ENCODE results near the gene GID4.

The GID4 gene

DNA sequence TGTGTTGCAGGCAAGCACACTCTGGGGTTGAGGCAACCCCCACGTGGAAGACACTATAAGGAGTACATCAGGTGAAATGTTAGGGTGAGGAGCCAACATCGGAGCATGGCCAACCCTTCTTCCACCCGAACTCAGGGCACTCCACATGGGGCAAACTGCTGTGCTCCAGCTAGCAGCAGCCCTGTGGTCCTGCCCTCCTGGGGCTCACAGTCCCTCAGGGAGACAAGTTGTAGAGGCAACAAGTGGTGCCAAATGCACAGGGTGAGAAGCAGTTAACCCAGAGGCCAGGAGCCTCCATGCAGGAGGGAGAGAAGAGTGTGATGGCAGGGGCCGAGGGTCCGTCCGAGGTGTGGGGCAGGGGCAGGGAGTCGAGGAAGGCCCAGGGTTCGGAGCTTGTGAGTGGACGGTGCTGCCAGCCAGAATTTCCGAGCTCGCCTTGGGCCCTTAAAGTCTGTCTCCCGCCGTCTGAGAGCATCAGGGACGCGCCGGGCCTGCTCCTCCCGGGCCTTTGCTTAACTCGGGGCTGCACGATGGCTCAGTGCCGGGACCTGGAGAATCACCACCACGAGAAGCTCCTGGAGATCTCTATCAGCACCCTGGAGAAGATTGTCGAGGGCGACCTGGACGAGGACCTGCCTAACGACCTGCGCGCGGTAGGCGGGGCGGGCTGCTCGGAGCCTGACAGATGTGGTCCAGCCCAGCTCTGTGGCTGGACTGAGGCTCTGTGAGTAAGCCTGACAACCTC lies 32.5 kb upstream of the GID4 start:
- Mint-ChIP-seq H3K4me1 (peaks cover 6 to 11% of the 10 kb centered on the region in 2 donors), H3K27me3 (no peaks in the 10 kb centered on the region), H3K9me3 (no peaks in the 10 kb centered on the region), H3K36me3 (peaks cover 30 to 42% of the 10 kb centered on the region in 2 donors), H3K27ac (no peak overlapping the region), H3K4me3 (no peak overlapping the region)
- DNase-seq: no peak
- no peak for ATAC-seq (replicated peaks)

DNA sequence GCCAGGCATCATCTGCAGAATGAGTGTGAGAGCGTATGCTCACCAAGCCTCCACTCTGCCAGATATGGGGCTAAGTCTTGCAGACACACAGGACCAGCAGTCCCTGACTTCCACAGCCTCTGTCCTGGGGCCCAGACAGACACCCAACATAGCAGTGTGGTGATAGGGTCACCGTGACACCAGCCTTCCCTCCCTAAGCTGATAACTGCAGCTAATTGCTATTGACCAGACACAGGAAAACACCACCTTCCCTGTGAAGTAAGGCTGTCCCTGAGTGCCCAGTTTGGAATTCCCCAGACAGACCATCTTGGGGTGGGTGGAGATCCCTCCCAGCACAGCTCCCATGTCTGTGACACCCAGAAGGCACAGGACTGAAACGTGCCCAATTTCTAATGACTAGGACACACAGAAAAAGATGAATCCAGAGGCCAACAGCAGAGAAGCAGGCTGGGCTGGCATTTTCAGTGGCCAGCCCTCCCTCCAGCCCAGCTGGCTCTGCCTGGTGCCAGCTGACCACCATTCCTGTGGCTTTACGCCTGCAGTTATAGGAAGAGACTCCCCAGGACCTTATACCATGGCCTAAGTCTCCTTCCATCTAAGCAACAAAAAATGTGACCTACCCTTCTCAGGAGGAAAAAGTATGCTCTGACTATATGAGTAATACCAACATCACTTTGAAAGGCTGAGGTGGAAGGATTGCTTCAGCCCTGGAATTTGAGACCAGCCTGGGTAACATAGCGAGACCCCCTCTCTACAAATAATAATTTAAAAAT lies 30.5 kb upstream of the GID4 start:
- DNase-seq (no peak), ATAC-seq (replicated peaks) (no peak)
- H3K27me3 Mint-ChIP-seq: no peaks in the 10 kb centered on the region

DNA sequence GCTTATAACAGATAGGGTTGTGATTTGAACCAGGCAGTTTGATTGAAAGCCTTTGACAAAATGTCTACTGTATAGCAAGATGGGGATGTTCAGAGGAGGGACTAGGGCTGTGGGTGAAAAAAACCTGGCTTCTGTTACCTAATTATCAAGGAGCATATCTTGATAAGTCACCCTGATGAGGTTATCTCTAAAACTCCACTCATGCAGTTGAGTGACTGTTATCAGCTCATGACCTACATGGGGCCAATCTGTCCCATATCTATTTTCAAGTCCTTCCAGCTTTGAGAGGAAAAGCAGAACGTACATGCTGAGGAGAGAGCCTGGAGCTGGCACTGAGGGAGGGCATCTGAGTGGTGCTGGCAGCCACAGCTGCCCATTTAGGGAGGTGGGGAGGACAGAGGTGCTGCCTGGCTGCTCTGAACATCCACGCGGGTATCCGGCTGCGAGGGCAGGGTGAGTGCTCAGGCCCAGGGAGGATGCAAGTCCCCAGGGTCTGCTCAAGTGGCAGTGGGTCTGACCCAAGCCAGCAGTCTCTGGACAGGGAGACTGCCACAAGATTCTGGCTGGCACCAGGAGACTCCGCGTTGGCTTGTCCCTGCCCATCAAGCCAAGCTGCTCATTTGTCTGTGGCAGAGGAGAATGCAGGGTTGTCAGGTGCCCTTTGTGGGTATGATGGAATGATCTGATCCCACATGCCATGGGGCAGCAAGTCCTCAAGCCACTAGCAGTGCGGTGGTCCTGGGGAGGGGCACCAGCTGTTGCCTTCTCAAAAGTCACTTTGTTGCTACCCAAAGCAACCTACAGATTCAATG lies 29.4 kb upstream of the GID4 start:
- H3K4me1 Mint-ChIP-seq: peaks cover 0 to 4% of the 10 kb centered on the region in 2 donors
- ATAC-seq (replicated peaks) (no peak), DNase-seq (no peak)
- no peak overlapping the region for H3K27ac Mint-ChIP-seq
- H3K4me3 Mint-ChIP-seq: no peak overlapping the region
- H3K9me3 Mint-ChIP-seq: no peaks in the 10 kb centered on the region
- H3K36me3 Mint-ChIP-seq: peaks cover 39 to 65% of the 10 kb centered on the region in 2 donors
- no peaks in the 10 kb centered on the region for H3K27me3 Mint-ChIP-seq

More for the DNA sequence above, 30.5 kb upstream of the GID4 start:
- H3K4me1 Mint-ChIP-seq: peaks cover 0 to 7% of the 10 kb centered on the region in 2 donors
- H3K36me3 Mint-ChIP-seq: peaks cover 34 to 58% of the 10 kb centered on the region in 2 donors
- peak overlapping the region; percentile 85 for H3K27ac Mint-ChIP-seq
- no peak overlapping the region for H3K4me3 Mint-ChIP-seq
- H3K9me3 Mint-ChIP-seq: no peaks in the 10 kb centered on the region

DNA sequence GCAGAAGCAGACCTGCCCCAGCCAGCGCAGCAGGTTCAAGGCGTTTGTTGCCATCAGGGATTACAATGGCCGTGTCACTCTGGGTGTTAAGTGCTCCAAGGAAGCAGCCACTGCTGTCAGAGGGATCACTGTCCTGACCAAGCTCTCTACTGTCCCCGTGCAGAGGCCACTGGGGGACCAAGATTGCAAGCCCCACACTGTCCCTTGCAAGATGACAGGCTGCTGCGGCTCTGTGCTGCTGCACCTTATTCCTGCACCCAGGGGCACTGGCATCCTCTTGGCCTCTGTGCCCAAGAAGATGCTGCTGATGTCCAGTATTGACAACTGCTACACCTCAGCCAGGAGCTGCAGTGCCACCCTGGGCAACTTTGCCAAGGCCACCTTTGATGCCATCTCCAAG lies 27.9 kb upstream of the GID4 start:
- H3K4me1 Mint-ChIP-seq: no peaks in the 10 kb centered on the region
- peaks cover 48 to 64% of the 10 kb centered on the region in 2 donors for H3K36me3 Mint-ChIP-seq
- ATAC-seq (replicated peaks): no peak

DNA sequence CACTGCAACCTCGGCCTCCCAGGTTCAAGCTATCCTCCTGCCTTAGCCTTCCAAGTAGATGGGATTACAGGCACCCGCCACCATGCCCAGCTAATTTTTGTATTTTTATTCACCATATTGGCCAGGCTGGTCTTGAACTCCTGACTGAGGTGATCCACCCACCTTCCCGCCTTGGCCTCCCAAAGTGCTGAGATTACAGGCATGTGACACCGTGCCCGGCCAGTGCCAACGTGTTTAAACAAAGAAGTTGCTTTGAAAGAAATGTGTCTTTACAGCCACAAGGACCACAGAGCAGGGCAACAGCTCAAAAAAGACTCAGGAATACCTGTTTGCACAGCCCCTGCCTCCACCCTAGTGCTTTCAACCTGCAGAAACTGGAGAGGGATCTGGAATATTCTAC lies 25.2 kb upstream of the GID4 start:
- Mint-ChIP-seq H3K4me3 (no peak overlapping the region), H3K27me3 (no peaks in the 10 kb centered on the region), H3K36me3 (peaks cover 47 to 60% of the 10 kb centered on the region in 2 donors), H3K4me1 (peaks cover 2 to 6% of the 10 kb centered on the region in 2 donors), H3K9me3 (no peaks in the 10 kb centered on the region), H3K27ac (no peak overlapping the region)
- ATAC-seq (replicated peaks): no peak
- DNase-seq: no peak

More for the DNA sequence above, 27.9 kb upstream of the GID4 start:
- Mint-ChIP-seq H3K27me3 (no peaks in the 10 kb centered on the region), H3K9me3 (no peaks in the 10 kb centered on the region), H3K4me3 (no peak overlapping the region), H3K27ac (no peak overlapping the region)
- no peak for DNase-seq

DNA sequence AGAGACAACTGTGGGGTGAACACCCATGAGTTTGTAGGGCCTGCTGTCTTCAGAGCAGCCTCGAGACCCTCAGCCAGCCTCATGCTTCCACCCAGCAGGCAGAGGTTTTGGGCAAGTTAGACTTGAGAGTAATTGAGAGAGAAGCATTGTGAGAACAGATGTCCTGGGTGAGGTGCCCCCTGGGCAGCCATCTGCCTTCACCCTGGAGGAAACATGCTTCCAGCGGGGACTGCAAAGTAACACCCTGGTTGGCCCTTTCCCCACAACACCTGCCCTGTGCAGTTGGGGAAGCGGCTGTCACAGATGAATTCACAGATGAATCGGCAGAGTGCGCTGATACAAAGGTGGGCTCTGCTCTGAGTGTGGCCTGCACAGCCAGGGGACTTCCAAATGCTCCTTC lies 23.6 kb upstream of the GID4 start:
- H3K36me3 Mint-ChIP-seq: peaks cover 44 to 53% of the 10 kb centered on the region in 2 donors
- H3K27me3 Mint-ChIP-seq: no peaks in the 10 kb centered on the region
- ATAC-seq (replicated peaks) (no peak), DNase-seq (no peak)
- H3K9me3 Mint-ChIP-seq: no peaks in the 10 kb centered on the region
- no peak overlapping the region for H3K4me3 Mint-ChIP-seq
- H3K4me1 Mint-ChIP-seq: peaks cover 2 to 6% of the 10 kb centered on the region in 2 donors
- peak overlapping the region; percentile 33 for H3K27ac Mint-ChIP-seq

DNA sequence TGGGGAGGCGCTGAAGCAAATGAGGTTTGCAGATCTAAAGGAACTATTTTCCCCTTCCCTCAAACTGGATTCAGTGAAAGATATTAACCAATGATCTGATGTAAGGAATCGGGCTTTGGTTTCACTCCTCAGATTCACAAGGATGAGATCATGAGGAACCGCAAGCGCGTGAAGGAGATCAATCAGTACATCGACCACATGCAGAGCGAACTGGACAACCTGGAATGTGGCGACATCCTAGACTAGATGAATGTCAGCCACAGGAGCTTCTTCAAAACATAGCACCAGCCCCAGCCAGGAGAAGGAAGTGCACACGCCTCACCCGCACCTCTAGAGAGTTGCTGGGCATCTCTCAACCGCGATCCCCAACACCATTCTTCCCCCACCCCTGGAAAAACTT lies 22.8 kb upstream of the GID4 start:
- peaks cover 43 to 56% of the 10 kb centered on the region in 2 donors for H3K36me3 Mint-ChIP-seq
- DNase-seq (no peak), ATAC-seq (replicated peaks) (no peak)
- H3K27ac Mint-ChIP-seq: no peak overlapping the region
- no peaks in the 10 kb centered on the region for H3K27me3 Mint-ChIP-seq
- H3K9me3 Mint-ChIP-seq: no peaks in the 10 kb centered on the region
- H3K4me3 Mint-ChIP-seq: no peak overlapping the region
- peaks cover 2 to 6% of the 10 kb centered on the region in 2 donors for H3K4me1 Mint-ChIP-seq

DNA sequence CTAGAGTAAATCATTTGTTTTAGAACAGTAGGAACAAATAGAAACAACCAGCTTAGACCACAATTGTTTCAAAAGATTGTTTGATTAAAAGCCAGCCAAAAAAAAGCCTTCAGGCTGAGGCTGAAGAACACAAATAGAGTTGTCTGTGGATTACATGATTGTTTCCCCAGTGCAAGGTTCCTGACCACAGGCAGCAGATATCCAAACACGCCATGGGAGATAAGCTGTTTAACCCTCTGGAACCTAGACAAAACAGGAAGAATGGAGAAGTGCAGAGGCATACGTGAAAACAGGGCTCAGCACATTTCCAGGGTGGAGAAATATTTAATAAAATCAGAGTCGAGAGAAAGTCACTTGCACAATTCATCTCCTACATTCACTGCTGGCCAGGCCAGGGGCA lies 21.2 kb upstream of the GID4 start:
- DNase-seq: no peak
- no peak for ATAC-seq (replicated peaks)
- Mint-ChIP-seq H3K4me1 (peaks cover 2 to 6% of the 10 kb centered on the region in 2 donors), H3K27ac (no peak overlapping the region), H3K9me3 (no peaks in the 10 kb centered on the region), H3K36me3 (peaks cover 42 to 50% of the 10 kb centered on the region in 2 donors), H3K4me3 (no peak overlapping the region), H3K27me3 (no peaks in the 10 kb centered on the region)

DNA sequence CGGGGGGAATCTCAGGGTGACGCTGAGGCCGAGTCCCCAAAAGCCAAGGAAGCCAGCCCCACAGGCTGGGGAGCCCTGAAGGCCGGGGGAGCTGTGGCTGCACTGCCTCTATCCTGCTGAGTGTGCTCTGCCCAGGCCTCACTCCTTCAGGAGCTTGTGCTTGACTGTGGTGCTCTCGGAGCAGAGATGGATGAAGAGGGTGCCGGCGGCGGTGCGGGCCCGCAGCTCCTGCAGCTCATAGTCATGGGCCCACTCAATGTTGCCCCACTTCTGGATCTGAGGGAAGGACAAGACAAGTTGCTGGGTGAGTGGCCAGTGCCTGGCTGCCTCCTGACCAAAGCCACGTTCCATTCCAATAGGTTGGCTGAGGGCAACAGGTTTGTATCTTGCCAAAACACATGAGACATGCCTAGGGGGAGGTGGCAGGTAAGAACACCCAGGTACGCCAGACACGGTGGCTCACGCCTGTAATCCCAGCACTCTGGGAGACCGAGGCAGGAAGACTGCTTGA lies 20.7 kb upstream of the GID4 start:
- Mint-ChIP-seq H3K27ac (no peak overlapping the region), H3K36me3 (peaks cover 39 to 45% of the 10 kb centered on the region in 2 donors), H3K9me3 (no peaks in the 10 kb centered on the region), H3K4me1 (peaks cover 2 to 6% of the 10 kb centered on the region in 2 donors), H3K27me3 (no peaks in the 10 kb centered on the region), H3K4me3 (no peak overlapping the region)
- DNase-seq: no peak
- no peak for ATAC-seq (replicated peaks)

DNA sequence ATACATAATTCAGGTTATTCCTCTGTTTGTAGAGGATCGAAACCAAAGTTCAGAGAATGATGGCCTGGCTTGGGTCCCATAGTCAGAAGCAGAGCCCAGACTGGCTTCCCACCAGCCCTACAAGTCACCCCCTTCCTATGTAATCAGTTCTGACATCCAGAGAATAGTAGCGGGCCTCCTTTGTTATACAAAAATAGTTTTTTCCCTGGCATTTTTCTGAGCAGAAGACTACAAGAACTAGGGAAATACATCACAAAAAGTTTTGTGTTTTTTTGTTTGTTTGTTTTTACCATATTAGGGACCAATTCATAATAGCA lies 19.4 kb upstream of the GID4 start:
- ATAC-seq (replicated peaks) (no peak), DNase-seq (no peak)
- H3K27ac Mint-ChIP-seq: no peak overlapping the region
- no peak overlapping the region for H3K4me3 Mint-ChIP-seq
- no peaks in the 10 kb centered on the region for H3K27me3 Mint-ChIP-seq
- H3K9me3 Mint-ChIP-seq: no peaks in the 10 kb centered on the region
- peaks cover 2 to 6% of the 10 kb centered on the region in 2 donors for H3K4me1 Mint-ChIP-seq
- H3K36me3 Mint-ChIP-seq: peaks cover 35 to 38% of the 10 kb centered on the region in 2 donors

DNA sequence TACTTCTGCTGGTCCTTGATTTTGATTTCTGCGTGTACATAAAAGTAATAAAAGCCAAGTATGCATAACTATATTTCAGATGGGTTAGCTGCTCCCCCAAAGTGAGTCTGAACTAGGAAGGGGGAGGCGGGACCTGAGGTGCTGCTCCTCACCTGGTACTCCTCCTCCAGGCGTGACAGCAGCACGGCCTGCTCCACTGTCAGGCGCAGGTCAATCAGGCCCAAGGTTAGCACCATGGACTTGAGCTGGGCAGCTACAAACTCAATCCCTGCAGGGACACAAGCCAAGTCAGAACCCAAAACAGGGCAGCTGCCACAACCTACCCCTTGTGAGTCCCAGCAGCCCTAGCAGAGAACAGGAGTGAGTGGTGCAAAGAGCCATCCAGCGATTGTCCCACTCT lies 18.2 kb upstream of the GID4 start:
- Mint-ChIP-seq H3K27ac (no peak overlapping the region), H3K4me3 (no peak overlapping the region), H3K4me1 (peaks cover 6% of the 10 kb centered on the region in 2 donors), H3K27me3 (no peaks in the 10 kb centered on the region), H3K36me3 (peaks cover 30 to 32% of the 10 kb centered on the region in 2 donors), H3K9me3 (no peaks in the 10 kb centered on the region)
- ATAC-seq (replicated peaks) (no peak), DNase-seq (no peak)

DNA sequence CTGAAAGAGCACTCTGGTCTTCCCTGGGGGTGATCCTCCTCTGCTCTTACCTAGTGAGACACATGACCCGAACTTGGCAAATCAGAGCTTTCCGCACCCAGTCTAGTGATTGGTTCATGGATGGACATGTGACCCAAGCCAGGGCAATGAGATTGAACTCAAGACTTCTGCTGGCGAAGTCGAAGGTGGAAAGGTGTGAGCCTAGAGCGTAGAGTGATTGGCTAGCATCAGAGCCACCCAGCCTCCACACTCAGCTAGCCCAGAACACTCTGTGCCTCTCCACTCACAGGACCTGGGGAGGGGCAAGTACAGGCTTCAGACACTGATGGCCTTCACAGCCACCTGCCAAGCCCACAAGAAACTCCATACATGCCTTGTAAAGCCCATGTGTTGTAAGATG lies 17.8 kb upstream of the GID4 start:
- H3K4me1 Mint-ChIP-seq: peaks cover 6% of the 10 kb centered on the region in 2 donors
- H3K9me3 Mint-ChIP-seq: no peaks in the 10 kb centered on the region
- no peak overlapping the region for H3K4me3 Mint-ChIP-seq
- peaks cover 26 to 28% of the 10 kb centered on the region in 2 donors for H3K36me3 Mint-ChIP-seq
- ATAC-seq (replicated peaks): no peak
- no peaks in the 10 kb centered on the region for H3K27me3 Mint-ChIP-seq
- no peak overlapping the region for H3K27ac Mint-ChIP-seq
- no peak for DNase-seq

DNA sequence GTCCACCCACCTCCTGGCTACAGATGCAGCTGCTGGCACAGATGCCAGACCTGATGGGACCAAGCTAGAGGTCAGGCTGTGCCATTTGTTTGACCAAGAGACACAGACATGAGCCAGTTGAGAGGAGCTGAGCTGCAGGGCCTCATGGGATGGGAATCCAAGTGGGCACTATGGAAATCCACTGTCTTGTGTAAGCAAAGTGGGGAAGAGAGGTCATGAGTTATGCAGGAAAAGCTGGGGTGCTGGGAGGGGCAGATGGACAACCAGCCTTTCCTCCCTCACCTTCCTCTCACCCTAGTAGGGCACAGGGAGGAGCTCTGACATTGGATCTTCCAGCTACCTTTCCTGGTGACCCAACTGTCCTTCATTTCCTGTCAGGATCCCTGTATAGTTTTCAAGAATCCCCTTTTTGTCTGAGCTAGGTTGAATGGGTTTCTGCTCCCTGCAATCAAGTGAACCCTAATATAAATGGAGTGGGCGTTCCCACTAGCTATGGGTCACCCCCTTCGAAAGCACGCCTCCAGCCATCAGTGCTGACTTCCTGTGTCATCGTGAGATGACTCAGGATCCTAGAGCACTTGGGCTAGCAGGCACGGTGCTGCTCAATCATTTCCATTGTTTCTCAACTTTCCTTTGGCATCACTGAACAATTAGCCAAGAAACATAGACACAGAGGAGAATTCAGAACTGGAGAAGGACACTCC lies 13.8 kb upstream of the GID4 start:
- DNase-seq: no peak
- peaks cover 14% of the 10 kb centered on the region in 2 donors for H3K36me3 Mint-ChIP-seq

More for the DNA sequence above, 13.8 kb upstream of the GID4 start:
- Mint-ChIP-seq H3K9me3 (no peaks in the 10 kb centered on the region), H3K4me1 (peaks cover 0 to 5% of the 10 kb centered on the region in 2 donors), H3K4me3 (no peak overlapping the region), H3K27me3 (no peaks in the 10 kb centered on the region), H3K27ac (no peak overlapping the region)
- ATAC-seq (replicated peaks): no peak
